Hematopoietic multipotent progenitor cell treated with erythropoietin and hydrocortisone succinate and interleukin-3 and kit ligand, for 6 days (in vitro differentiated cells): ENCODE data around the gene AQP1.

ENCODE experiments used
- DNase-seq: peaks from one replicate; pipeline ENCODE4 v3.0.0-alpha.2; 2015

The AQP1 gene

DNA sequence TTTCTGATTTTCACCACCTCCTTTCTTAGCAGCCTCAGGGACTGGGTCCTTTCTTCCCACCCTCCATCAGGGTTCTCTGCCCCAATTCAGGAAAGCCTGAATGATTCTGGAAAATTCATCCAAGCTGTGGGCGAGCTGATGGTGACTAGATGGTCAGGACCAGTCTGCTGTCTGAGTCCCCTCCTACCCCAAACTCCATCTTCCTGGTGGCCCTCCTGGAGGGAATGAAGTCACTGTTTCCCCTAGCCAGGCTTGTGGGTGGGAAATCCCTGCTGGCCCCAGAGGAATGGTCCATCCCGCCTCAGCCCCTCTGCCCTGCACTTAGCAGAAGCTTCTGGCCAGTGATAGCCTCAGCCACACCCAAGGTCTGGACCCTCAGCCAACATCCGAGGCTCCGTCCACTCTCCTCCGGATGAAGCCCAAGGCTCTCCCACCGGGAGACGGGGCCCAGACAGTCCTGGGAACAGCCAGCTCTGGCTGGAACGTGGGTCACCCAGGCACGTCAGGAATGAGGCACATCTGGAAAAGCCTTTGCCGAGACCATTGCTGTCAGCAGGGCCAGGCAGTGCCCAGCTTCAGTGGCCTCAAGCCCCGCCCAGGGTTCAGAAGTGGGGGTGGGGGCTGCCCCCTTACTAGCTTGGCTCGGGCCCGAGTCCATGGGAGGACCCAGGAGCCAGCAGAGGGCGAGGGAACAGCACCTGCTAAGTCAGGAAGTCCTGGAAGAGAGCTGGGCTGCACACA lies 4.0 kb upstream of the AQP1 start:
- DNase-seq, result no peak

DNA sequence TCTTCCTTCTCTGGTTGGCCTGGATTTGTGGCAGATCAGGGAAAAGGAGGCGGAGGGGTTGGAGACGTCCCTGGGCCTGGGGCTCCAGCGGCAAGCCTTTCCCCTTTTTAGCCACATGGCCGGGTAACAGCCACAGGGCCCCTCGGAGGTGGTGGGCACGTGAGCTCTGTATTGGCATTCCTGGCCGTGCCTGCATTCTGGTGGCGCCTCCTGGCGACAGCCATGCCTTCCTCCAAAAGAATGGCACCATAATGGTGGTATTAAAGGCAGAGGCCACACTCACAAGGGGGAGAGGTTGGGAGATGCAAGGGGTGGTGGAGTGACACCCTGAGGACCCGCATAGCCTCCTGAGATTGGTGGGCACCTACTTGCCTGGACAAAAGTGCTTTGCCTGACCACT lies 3.0 kb upstream of the AQP1 start:
- no peak for DNase-seq

- no peak for DNase-seq
These were observed 2.2 kb upstream of the AQP1 start for GRCh38 chr7:30909431-30909830.

DNA sequence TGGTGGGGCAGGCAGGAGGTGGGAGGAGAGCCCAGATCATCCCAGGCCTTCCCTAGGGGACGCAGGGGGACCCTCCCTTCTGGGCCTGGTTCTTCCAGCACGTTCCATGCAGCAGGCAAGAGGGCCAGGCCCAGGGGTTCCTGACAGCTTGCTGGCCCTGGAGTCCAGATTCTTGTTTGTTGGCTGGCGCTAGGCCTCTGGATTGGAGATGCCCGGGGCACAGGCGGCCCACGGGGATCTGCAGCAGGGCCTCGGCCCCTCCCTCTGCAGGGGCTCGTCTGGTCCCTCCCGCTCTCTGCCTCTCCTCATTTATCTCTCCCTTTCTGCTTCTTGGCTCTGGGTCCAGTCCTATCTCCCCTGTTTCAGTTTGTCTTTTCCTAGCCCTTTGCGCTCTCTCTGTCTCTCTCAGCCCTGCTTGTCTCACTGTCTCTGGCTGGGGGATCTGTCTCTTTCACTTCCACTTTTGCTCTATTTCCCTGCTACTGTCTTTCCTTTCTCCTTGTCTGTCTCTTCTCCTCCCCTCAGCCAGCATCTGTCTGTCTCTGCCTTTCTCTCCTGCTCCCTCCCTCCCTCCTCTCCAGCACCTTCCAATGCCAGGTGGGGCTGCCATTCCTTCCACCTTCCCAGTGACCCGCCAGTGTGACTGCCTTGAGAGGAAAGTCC lies 1.1 kb upstream of the AQP1 start:
- DNase-seq, result peak; percentile 42

GRCh38 chr7:30911133-30911532 lies 520 bp upstream of the AQP1 start:
- no peak for DNase-seq

DNA sequence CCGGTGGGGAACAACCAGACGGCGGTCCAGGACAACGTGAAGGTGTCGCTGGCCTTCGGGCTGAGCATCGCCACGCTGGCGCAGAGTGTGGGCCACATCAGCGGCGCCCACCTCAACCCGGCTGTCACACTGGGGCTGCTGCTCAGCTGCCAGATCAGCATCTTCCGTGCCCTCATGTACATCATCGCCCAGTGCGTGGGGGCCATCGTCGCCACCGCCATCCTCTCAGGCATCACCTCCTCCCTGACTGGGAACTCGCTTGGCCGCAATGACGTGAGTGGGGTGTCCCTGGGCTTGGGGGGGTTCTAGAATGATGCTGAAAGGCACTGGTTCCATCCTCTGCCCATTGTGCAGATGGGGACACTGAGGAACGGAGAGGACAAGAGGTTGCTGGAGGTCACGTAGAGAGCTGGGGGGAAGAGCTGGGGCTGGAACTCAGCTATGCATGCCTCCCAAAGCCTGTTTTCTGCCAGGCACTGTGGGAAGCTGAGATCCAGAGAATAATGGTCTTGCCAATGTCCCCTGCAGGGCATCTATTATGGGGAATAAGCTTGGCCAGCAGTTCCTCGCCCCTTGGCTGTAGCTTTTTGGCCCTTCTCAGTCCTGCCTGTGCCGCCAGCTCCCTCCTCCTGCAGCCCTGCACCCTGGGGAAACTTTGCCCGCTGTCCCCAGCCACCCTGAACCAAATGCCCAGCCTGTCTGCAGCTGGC lies 523 bp downstream of the AQP1 start:
- DNase-seq, result no peak

DNA sequence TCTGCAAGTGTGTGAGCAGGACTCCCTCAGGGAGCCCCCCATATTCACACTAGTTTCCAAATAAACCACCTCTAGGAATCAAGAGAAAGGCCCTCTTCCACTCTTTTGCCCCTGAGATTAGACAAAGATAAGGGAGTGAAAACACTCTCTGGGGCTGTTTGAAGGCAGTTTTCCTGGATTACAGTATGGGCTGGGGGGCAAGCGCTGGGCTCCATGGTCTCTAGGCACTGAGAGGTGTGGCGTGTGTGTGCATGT lies 1.0 kb downstream of the AQP1 start:
- DNase-seq, result no peak

DNA sequence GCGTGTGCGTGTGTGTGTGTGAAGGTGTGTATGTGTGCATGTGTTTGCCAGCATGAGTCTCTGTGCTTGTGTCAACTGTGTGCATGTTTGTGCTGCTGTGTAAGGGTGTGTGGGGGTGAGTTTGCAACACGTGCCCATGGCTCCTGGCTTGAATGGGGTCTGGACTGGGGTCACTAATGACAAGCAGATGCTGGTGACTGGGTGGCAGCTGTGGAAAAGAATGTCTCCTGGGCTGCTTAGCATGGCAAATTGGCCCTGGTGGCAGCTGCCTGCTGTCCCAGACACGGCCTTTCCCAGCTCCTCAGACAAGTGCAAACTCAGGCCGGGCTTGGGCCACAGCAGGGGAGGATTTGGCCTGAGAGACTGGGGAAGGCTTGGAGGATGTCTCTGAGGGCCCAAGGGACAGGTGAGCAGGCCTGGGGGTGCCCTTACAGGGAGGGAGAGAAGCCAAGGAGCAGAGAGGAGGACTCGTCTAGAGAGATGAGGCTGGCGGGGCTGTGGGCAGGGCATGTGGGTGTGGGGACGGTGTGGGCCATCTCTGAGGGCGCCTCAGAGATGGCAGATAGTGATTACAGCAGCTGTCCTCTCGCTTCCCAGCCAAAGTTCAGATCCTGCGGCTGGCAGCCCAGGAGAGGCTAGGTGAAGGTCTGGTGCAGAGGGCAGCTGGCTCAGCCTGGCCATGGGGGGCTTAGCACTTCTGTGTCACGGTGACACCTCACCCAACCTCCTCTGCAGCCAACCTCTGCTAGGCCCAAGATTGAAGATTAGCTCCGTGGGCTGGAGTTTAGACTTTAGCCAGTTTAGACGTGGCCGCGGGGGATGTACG lies 1.5 kb downstream of the AQP1 start:
- DNase-seq, result peak; percentile 49

DNA sequence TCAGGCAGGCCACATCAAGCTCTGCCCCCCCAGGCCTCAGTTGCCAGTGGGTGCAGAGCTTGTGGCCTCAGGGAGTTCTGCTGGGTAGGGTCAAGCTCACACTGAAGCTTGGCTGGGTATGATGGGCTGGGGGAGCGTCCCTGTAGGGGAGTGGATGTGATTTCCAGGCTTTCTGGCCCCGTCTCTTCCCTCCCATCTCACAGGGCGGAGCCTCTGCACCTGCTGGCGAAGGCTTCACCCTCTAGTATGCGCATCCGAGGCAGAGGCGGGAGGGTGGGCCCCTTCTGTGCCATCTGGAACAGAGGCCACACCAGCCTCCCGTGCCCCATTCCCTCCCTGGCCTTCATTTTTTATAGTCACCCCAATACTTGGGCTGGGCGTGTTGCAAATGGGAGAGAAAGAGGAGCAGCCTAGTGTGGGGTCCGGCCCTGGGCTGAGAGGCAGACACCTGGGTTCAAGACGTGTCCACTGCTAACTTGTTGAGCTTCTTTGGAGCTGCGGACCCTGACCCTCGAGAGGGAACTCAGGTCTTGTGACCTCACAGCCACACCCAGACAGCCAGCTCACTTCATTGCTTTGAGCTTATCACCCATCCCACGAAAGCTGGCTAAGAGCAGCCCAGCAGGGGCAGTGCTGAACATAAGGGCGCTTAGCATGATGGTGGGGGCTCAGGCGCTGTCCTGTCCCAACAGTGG lies 2.3 kb downstream of the AQP1 start:
- DNase-seq, result peak; percentile 72

DNA sequence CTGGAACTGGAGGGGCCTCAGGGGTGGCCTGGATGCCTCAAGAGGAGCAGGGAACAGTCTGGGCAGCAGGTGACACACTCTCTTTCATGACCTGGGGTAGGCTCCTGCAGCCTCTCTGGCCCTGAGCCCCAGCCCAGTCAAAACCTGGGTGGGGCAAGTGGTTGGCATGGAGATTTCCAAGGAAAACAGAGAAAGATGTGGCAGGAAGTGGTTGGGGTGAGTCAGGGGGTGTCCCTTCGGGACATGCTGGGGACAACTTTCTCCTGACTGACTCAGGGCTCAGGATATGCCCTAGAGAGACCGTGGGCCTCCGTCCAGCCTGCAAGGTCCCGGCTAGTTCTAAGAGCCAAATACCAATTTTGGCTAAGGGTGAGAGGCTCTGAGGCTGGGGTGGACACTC lies 2.9 kb downstream of the AQP1 start:
- DNase-seq, result no peak

- peak; percentile 92 for DNase-seq
These were observed 3.5 kb downstream of the AQP1 start for GRCh38 chr7:30915005-30915601.

- DNase-seq, result no peak
These were observed 4.1 kb downstream of the AQP1 start for GRCh38 chr7:30915751-30916150.

DNA sequence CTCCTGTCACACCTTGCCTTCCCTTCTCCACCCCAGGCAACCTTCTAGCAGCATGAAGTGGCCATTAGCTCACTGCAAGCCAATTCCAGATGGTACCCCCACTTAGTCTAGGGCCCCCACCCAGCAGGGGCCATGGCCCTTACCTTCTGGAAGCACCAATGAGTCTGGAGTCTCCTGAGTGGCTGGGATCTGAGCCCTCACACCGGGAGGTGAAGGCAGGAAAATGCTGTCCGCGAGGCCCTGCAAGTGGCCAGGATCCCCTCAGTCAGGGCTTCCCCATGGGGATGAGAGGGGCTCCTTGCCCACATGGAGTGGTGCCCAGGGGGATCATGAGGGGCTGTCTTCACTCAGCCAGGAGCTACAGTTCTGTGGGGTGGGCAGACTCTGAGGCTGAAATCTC lies 4.6 kb downstream of the AQP1 start:
- DNase-seq, result no peak

DNA sequence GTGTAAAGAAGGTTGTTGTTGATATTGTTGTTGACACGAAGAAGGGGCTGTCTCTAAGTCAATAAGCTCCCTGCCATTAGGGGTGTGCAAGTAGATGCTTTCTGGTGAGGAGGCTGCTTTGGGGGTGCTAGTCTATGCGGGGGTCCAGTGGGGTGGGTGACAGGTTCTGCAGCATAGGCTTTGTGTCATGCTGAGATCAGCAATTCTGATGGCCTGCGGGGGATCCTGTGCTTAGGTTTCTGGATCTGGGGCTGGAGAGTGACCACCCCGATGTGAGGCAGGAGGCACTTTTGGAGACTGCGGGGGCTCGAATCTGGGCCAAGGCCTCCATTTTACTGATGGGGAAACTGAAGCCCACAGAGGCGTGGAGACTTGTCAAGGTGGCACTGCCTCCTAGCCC lies 5.1 kb downstream of the AQP1 start:
- no peak for DNase-seq

DNA sequence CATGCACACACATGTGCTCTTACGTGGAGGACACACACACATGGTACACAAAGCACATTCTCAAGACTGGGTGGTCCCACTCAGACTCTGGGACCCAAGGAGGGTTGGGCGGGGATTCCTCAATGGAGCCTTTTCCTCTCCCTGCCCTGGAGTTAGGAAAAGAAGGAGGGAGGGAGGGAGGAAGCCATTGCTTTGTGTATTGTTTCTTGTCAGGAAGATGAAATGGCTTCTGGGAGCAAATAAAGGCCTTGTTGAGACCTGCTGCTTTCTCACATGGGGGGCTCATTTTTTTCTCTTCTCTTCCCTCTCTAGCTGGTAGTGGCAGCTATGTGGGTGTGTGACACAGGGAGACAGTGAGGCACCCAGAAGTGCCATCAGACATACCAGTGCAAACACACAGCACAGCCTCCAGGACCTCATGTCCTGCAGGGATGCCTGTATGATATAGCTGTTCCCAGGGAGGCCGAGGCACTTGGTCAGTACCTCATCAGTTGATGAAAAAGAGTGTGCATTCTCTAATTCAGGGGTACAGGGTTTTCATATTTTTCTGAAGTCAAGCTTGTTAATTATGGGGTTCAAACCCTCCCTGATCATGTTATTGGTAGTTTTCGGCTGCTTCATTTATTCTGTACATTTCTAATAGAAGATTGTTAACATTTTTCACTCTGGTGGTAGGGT lies 5.7 kb downstream of the AQP1 start:
- no peak for DNase-seq

- DNase-seq, result no peak
These were observed 7.0 kb downstream of the AQP1 start for GRCh38 chr7:30918676-30919075.

DNA sequence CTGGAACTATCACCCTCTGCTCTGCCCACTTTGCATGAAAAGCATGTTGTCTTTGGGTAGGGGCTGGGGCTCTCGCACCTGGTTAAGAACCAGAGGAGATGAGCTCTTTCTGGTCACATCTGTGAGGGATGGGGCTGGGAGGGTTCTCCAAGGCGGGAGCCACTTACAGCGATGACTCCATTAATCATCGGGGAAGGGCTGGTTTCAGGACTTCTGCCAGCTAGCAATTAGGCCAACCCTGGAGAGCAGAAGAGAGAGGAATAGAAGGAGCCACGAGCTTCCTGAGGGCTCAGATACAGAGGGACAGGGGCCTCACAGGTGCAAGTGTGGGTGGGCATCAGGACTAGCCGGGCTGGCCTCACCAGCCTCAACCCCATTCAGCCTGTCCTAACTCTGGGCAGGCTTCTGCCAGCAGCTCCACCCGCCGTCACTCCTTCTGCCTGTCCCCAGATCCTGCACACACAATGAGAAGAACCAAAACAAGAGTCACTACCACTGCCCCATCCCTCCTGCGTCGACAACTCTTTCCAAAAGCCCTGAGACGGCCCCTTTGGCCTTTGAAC lies 8.4 kb downstream of the AQP1 start:
- no peak for DNase-seq

DNA sequence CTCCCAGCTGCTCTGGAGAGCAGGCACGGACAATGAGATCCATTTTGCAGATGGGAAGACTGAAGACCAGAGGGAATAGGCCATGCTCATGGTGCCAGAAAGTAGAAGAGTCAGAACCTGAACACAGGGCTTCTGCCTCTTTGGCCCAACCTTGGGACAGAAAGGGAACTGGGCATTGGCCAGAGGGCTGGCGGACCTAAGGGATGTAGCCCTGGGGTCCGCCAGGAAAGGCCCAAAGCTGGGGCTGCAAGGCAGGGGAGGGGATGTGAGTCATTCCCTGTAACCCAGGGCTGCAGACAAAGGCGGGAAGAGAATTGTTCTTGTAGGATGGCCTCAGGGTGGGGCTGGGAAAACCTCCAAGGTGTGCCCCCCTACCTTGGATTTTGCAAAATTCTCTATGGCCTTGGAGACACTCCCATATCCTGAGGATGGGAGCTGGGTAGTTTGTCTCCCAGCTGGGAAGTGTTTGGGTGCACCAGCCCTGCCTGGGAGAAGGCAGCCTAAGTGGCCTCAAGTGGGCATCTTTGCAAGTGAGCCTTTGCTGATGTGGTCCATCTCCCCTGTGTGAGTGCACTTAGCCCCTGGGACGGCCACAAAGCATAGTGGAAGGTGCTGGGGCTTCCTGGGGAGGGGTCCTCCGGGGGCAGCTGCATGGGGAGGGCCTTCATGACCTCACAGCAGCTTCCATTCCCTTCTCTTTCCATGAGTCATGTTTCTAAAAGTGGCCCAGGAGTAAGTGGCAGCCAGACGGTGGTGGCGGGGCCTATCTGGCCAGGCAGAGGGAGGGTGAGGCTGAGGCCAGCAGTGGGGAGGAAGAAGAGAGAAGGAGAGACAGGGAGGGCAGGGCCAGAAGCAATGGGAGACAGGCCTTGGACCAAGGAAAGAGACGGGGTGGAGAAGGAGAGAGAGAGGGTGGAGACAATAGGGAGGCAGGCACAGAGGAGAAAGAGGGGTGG lies 9.2 kb downstream of the AQP1 start:
- DNase-seq, result peak; percentile 41

- no peak for DNase-seq
These were observed 10.1 kb downstream of the AQP1 start for GRCh38 chr7:30921540-30922401.
